GM18519 (cell line): Measurements from ENCODE around the gene C16orf82.
"Not testable (repeated sequence)": the region's sequence is repeated elsewhere in the genome, so short reads cannot be mapped to it uniquely, and the experiment has no call there.

Source experiments
- ATAC-seq: cut with Tn5 transposase; IDR thresholded peaks from one replicate; pipeline ENCODE4 v1.9.1; 2021; ENCODE audit warnings: mild to moderate bottlenecking, moderate library complexity; ENCODE audit not compliant: unreplicated experiment, low FRiP score

The C16orf82 gene

DNA sequence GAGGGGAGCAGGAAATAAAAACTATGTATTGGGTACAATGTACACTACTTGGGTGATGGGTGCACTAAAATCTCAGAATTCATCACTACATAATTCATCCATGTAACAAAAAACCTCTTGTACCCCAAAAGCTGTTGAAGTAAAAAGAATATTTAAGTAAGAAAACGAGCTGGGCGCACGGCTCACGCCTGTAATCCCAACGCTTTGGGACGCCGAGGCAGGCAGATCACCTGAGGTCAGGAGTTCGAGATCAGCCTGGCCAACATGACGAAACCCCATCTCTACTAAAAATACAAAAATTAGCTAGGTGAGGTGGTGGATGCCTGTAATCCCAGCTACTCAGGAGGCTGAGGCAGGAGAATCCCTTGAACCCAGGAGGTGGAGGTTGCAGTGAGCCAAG, 19.3 kb downstream of the C16orf82 start:
- not testable (repeated sequence) for ATAC-seq

- ATAC-seq: no peak
These were observed 21.5 kb downstream of the C16orf82 start for GRCh38 chr16:27088216-27088615.

DNA sequence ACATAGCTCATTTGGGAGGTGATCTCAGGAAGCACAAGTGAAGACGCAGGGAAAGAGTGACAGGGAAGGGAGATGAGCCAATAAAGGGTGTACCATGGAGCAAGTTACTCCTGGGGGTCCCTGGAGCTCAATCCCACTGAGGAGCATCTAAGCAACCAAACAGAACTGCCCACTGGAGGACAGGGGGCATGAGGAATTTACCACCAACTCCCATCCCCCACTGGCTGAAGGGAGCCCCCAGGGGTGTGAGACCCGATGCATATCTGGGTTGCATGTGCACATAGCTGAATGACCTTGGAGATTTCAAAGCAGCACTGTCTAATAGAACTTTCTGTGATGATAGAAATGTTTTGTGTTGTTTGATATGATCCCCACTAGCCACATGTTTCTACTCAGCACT, 29.6 kb downstream of the C16orf82 start:
- ATAC-seq: no peak

- no peak for ATAC-seq
These were observed 31.1 kb downstream of the C16orf82 start for GRCh38 chr16:27097800-27098230.

- no peak for ATAC-seq
These were observed 31.8 kb downstream of the C16orf82 start for GRCh38 chr16:27098366-27099049.

GRCh38 chr16:27102701-27103575, 36.2 kb downstream of the C16orf82 start:
- ATAC-seq: no peak

GRCh38 chr16:27103954-27104353, 37.2 kb downstream of the C16orf82 start:
- ATAC-seq: no peak

DNA sequence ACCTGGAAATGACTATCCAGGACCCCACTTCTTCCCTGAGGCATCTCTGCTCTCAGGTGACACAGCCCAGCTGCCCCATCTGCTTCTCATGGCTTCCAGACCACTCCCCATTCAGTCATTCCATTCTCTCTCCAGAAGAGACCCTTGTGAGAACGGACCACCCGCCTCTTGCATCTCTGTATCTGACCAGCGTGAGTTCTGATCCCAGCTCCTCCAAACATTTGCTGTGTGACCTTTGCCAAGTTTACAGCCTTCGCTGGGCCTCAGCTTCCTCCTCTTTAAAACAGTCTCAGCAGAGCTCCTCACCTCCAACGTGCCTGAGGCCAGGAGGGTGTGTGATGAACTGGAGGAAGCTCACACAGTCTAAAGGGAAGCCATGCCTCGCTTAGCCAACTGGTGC, 39.6 kb downstream of the C16orf82 start:
- ATAC-seq: no peak

DNA sequence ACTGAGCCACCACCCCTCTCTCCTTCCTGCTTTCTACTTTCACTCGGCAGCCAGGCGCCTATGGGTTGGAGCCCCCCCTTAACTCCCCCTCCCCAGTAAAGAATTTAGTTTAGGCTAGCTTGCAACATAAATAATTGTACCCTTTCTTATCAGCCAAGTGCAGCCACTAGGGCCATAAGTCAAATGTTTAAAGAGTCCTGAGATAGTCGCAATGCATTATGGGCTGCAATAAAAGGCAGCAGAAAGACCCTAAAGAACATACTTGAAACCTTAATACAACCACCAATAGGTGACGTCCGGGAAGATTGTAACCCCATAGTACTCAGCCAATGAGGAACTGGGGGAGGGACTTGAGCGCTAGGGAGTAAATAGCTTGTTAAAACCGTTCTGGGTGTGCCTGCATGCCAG, 40.5 kb downstream of the C16orf82 start:
- ATAC-seq: no peak

- ATAC-seq: no peak
These were observed 41.5 kb downstream of the C16orf82 start for GRCh38 chr16:27108051-27108770.

DNA sequence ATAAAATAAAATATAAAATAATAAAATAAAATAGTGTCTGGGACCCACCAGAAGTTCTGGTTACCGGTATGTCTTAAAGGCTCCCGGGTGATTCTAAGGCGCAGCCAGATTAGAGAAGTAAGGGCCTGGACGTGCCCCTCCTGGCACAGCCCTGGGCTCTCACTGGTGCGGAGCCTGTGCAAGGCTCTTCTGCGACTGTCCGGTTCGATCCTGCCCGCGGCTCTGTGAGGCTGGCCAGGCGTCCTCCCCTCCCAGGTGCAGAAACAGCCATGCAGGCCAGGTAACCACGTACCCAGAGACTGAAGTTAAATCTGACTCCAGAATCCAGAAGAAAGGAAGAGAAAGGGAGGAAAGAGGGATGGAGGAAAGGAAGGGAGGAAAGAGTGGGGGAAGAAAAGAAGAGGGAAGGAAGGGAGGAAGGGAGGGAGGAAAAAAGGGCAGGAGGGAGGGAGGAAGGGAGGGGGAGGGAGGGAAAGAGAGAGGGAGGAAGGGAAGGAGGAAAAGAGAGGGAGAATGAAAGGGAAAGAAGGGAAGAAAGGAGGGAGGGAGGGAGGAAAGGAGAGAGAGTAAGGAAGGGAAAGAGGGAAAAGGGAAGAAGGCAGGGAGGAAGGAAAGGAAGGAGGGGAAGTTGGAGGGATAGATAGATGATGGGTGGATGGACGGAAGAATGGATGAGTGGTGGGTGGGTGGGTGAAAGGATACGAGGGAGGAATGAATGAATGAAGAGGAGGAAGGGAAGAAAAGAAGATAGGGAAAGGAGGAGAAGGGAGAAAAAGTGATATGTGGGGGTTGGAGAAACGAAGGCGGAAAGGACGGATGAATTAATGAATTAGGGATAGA, 42.3 kb downstream of the C16orf82 start:
- ATAC-seq: no peak

GRCh38 chr16:27109666-27110523, 43.2 kb downstream of the C16orf82 start:
- no peak for ATAC-seq

- ATAC-seq: no peak
These were observed 43.8 kb downstream of the C16orf82 start for GRCh38 chr16:27110524-27110896.

GRCh38 chr16:27111486-27111885, 44.8 kb downstream of the C16orf82 start:
- no peak for ATAC-seq

DNA sequence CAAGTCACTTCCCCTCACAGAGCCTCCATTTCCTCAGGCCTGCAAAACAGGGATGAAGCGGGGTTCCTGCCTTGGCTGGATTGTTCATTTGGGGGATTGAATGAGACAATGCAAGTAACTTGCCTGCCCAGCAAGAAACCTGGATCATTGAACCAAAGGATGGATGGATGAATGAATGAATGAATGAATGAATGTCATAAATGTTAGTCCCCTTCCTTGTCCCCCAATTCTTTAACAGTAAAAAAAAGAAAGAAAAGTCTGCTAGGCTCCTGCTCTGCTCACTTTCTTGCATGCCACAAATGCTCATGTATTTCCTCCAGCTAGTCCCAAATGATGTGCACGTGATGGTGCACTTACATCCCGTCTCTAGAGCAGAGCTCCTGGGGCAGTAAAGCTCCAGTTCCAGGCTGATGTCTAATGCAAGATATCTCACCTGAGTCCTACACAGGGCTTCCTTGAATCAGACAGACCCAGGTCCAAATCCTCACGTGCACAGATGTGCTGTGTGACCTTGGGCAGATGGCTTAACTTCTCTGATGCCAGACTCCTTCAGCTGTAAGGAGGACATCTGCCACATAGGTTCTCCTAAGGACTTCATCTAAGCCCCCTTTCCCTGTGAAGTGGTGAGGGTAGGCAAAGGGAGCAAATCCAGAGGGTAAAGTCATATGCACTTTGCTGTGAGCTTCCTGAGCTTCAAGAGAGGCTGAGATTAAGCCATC, 45.5 kb downstream of the C16orf82 start:
- no peak for ATAC-seq

DNA sequence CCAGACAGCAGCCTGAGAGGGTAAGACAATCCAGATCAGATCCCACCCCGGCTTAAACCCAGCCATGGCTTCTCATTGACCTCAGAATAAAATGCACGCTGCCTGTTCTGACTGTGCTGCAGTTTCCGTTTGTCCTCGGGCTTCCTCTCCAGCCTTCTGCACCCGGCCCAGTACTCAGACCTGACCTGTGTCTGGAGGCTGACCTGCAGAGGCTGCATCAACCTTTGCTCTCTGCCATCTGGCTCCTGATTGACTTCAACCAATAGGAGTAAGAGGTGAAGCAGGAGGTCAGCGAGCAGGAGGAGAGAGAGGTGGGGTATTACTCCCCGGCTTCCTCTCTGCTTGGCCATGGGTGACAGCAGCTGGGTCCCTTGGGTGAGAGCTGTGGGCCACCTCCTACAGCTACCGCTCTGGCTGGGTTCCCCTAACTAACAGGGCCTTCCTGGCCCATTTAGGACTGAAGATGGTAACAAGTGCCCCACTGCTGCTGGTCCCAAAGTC, 46.7 kb downstream of the C16orf82 start:
- peak; percentile 42 for ATAC-seq

DNA sequence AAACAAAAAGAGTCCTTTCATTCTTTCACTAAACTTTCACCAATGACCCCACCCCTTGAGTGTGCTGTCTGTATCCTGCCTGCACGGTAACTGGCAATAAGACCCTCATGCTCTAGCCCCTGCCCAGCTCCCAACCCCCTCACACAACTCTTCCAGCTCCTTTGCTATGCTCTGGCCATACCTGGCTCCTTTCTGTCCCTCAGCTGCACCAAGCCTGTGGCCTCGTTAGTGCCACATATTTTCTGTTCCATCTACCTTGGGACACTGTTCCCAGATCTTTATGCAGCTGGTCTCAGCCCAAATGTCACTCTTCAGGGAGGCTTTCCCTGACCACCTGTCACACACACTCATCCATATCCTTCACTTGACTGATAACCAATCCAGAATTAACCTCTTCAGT, 47.3 kb downstream of the C16orf82 start:
- ATAC-seq: no peak

- no peak for ATAC-seq
These were observed 51.8 kb downstream of the C16orf82 start for GRCh38 chr16:27118526-27118925.
